ENCODE measurements around the gene JAKMIP2.
"Not testable (repeated sequence)": the region's sequence is repeated elsewhere in the genome, so short reads cannot be mapped to it uniquely, and the experiment has no call there.

The JAKMIP2 gene

DNA sequence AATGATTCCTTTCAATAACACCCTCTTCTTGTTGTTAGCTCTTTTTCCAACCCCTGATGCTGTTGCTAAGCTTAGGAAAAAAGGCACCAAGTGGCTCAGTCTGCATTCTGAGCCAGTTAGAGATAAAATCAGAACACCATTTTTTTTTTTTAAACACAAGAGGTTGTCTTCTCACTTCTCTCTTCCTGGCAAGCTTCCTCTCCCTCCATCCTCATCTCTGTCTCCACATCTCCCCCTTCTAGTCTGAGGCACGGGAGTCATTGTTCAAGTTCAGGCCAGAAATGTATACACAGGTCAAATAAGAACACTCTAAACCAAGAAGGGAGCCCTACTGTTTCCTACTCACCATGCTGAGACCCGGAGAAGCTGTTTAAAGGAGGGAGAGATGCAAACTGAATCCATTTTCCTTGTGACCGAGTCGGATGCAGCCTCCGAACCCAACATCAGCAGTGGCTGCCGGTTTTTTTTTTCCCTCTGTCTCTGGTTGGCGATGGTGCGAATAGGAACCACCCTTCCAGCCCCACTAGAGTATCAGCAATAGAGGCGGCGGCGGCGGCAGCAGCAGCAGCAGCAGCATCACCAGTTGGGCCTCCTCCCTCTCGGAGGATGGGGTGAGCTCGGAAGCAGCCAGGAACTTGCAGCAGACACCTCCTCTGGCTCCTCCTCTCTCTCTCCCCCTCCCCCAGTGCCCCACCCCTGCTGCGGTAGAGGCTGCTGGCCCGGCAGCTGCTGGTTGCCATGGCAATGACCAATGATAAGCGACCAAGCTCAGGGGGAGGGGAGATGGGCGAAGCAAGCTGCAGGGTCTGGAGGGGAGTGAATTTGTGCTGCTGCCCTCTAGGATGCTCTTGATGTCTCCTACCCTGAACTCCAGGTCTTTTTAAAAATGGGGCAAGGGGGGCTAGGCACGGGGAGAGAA lies at the start of gene JAKMIP2:
TSS of gene JAKMIP2 (minus strand) at position 619 of the 919 bp plus-strand sequence. CDS start 110,922 bp downstream, outside the sequence.
- peak; percentile 97 for ATAC-seq
- Mint-ChIP-seq H3K27me3 (no peaks in the 10 kb centered on the region), H3K27ac (peak within 1 kb of the TSS; percentile 59 to 67), H3K4me3 (peak within 1 kb of the TSS; percentile 81 to 82), H3K9me3 (no peaks in the 10 kb centered on the region), H3K4me1 (peaks cover 22% of the 10 kb centered on the region)
- peak; percentile 68 to 76 for DNase-seq

DNA sequence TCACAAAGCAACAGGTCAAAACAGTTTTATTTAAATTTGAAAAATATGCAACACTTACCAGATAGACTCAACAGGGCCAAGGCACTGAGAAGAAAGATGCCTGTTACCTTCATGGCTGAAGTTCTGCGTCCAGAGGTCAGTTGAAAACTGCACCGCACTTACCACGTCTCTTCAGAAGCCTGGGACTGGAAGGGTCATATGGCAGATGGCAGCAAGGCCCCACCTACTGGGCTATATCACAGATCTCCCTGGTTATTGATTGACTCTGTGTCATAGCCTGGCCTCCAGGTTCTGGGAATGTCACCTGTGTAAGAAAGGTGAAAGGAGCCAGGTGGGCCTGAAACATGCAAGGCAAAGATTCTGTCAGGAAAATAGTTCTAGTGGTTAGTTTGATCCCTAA lies 48.9 kb upstream of the JAKMIP2 start, which contains the start of gene SPINK1:
TSS of gene SPINK1 (minus strand) at position 207 of the 400 bp plus-strand sequence. CDS start at position 113, 94 bp downstream.
- DNase-seq (no peak), ATAC-seq (no peak)
- Mint-ChIP-seq H3K4me1 (no peaks in the 10 kb centered on the region), H3K27ac (no peak within 1 kb of the TSS), H3K27me3 (peaks cover 24% of the 10 kb centered on the region), H3K4me3 (no peak within 1 kb of the TSS), H3K9me3 (no peaks in the 10 kb centered on the region)

DNA sequence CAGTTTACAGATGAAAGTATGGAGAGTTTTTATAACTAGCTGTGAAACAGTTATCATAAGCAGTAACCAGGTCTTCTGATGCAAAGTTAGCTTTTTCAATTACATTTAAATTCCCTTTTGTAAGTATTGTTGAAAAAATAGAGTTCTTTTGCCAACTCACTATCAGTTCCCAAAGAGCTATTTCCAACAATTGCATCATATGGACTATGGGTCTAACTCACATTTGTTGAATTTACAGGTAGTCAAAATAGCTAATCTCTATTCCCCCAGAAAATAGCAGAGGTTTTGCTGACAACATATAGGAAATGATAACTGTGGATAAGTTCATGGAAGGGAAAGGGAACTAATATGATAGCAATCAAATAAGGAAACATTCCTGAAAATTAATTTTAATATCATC lies 47.5 kb upstream of the JAKMIP2 start:
- no peak for DNase-seq

DNA sequence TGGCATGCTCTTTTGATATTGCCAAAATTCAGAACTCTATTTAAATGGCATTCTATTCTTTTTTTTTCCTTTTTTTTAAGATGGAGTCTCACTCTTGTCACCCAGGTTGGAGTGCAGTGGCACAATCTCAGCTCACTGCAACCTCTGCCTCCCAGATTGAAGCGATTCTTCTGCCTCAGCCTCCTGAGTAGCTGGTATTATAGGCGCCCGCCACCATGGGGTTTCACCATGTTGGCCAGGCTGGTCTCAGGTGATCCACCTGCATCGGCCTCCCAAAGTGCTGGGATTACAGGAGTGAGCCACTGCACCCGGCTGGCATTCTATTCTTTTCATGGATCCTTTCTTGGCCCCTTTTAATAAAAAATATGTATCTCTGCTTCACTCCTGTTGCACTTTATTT lies 44.5 kb upstream of the JAKMIP2 start:
- not testable (repeated sequence) for ATAC-seq, DNase-seq, H3K27ac Mint-ChIP-seq, H3K9me3 Mint-ChIP-seq, H3K4me1 Mint-ChIP-seq, H3K4me3 Mint-ChIP-seq
- peaks cover 24% of the 10 kb centered on the region for H3K27me3 Mint-ChIP-seq

More for the DNA sequence above, 47.5 kb upstream of the JAKMIP2 start:
- peaks cover 24% of the 10 kb centered on the region for H3K27me3 Mint-ChIP-seq
- H3K9me3 Mint-ChIP-seq, result no peaks in the 10 kb centered on the region
- H3K4me3 Mint-ChIP-seq, result no peak overlapping the region
- ATAC-seq, result no peak
- no peaks in the 10 kb centered on the region for H3K4me1 Mint-ChIP-seq
- H3K27ac Mint-ChIP-seq, result peak overlapping the region in 1 of 2 donors; percentile 81

DNA sequence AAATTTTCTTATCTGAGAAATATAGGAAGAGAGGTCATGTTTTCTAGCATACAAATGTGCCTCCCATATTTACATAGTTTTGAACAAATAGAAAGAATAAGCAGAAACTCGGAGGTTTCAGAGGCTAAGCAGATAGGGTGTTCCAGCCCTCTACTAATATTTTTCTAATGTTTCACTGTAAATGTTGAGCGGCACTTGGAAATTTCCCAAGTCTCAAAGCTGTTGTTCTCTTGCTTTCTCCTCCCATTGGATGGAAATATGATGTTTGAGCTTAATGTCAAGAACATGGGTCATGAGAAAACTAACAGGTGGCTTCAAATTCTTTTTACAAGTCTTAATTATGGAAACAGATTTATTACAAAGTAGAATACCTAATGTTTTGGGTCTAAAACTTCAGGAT lies 43.8 kb upstream of the JAKMIP2 start:
- H3K9me3 Mint-ChIP-seq, result no peaks in the 10 kb centered on the region
- no peak overlapping the region for H3K4me3 Mint-ChIP-seq
- ATAC-seq (no peak), DNase-seq (no peak)
- H3K4me1 Mint-ChIP-seq, result no peaks in the 10 kb centered on the region
- H3K27ac Mint-ChIP-seq, result no peak overlapping the region
- H3K27me3 Mint-ChIP-seq, result peaks cover 24% of the 10 kb centered on the region

DNA sequence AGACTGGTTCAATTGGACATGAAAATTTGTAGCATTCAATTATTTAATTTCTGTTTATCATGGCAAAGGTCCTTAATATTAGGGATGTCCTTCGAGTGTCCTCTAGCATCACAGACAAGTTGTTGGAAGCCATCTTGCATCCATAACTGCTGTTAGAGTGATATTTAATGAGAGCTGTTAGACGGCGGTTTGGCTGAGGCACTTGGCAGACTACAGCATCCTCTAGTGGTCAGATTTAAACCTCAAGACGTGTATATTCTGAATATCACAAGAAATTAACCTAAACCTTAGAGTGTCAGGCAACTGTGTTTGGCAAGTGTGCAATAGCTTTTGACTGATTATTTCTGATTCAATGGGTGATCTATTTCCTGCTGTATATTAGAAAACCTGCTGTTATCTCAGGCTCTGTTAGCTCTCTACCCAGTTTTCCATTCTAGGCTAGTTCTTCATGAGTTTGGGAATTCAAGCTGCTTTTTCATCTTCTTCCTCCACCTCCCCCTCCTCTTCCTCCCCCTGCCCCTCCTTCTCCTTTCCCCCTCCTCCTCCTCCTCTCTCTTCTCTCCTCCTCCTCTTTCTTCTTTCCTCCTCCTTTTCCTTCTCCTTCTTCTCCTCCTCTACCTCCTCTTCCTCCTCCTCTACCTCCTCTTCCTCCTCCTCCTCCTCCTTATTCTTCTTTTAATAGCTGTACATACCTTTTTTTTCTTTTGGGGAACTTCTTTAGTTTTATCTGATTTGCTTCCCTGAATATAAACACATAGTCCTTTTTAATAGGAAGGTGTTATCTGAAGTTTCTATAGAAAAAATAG lies 40.4 kb upstream of the JAKMIP2 start:
- H3K27ac Mint-ChIP-seq, result no peak overlapping the region
- DNase-seq (peak; percentile 18 to 24), ATAC-seq (peak; percentile 83)
- no peaks in the 10 kb centered on the region for H3K9me3 Mint-ChIP-seq
- no peaks in the 10 kb centered on the region for H3K27me3 Mint-ChIP-seq
- no peak overlapping the region for H3K4me3 Mint-ChIP-seq
- no peaks in the 10 kb centered on the region for H3K4me1 Mint-ChIP-seq

DNA sequence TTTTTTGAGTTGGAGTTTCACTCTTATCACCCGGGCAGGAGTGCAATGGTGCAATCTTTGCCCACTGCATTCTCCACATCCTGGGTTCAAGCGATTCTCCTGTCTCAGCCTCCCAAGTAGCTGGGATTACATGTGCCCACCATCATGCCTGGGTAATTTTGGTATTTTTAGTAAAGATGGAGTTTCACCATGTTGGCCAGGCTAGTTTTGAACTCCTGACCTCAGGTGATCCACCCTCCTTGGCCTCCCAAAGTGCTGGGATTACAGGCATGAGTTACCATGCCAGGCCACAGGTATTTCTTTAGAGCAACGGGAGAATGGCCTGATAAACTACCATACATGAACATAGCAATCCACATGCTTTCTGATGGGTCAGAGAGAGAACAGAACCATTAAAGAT lies 39.7 kb upstream of the JAKMIP2 start:
- H3K4me3 Mint-ChIP-seq, H3K27ac Mint-ChIP-seq, H3K27me3 Mint-ChIP-seq, DNase-seq, ATAC-seq, H3K9me3 Mint-ChIP-seq, H3K4me1 Mint-ChIP-seq: not testable (repeated sequence)

DNA sequence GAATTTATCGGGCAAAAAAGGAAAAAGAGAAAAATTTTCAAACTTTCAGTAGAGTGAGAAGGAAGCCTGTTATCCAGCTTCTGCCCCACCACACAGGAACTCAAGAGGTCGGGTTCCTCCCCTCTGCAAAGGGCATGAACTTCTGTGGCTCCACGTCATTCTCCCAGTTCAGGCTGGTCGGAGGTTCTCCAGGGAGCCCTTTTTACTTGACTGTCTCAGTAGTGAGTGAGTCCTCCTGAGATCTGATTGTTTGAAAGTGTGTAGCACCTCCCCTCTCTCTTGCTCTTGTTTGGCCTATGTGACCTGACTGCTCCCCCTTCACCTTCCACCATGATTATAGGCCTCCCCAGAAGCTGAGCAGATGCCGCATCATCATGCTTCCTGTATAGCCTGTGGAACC lies 39.2 kb upstream of the JAKMIP2 start:
- H3K4me1 Mint-ChIP-seq, result no peaks in the 10 kb centered on the region
- no peak for DNase-seq
- ATAC-seq, result no peak
- H3K27me3 Mint-ChIP-seq, result no peaks in the 10 kb centered on the region
- no peaks in the 10 kb centered on the region for H3K9me3 Mint-ChIP-seq
- H3K4me3 Mint-ChIP-seq, result no peak overlapping the region
- H3K27ac Mint-ChIP-seq, result no peak overlapping the region

DNA sequence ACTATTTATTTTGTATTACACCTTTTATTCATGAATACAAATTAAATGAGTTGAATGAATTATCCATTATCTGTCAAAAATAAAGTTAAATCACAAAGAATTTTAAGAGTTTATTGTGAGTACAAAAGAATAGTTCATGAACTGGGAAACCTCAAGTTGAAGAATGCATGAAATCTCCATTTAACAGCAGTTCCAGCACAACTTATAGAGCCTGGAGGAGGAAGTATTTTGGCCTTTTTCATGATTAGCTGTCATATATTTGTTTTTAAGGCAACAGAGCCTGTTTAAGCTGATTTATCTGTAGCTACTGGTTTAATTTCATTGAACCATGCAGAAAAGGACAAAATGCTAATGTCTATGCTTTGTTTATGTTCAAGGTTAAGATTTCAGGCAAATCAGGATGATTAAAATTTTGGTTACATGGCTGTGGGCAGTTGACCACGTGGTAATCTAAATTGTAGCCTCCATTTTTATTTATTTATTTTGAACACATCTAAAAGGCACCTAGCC lies 36.8 kb upstream of the JAKMIP2 start:
- H3K4me1 Mint-ChIP-seq, result no peaks in the 10 kb centered on the region
- DNase-seq (no peak), ATAC-seq (no peak)
- no peak overlapping the region for H3K4me3 Mint-ChIP-seq
- no peaks in the 10 kb centered on the region for H3K27me3 Mint-ChIP-seq
- no peak overlapping the region for H3K27ac Mint-ChIP-seq
- H3K9me3 Mint-ChIP-seq, result no peaks in the 10 kb centered on the region

DNA sequence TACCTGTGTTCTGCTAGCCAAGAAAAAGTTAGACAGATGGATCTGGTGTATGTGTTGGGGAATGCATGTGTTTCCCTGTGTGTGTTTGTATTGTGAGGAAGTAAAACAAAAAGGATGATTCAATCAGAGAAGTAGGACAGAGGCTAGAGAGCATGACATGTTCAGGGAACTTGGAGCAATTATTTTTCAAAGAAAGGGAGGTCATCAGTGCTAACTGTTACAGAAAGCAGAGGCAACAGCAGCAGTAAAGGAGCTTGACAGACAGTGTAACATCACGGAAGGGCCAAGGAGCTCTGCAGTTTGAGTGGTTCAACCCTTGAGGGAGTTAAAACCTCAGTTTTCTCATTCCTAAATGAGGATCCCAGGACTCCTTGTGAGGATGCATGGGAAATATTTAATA lies 35.8 kb upstream of the JAKMIP2 start:
- Mint-ChIP-seq H3K27me3 (no peaks in the 10 kb centered on the region), H3K4me1 (no peaks in the 10 kb centered on the region), H3K27ac (no peak overlapping the region), H3K9me3 (no peaks in the 10 kb centered on the region), H3K4me3 (no peak overlapping the region)
- ATAC-seq, result no peak
- no peak for DNase-seq

DNA sequence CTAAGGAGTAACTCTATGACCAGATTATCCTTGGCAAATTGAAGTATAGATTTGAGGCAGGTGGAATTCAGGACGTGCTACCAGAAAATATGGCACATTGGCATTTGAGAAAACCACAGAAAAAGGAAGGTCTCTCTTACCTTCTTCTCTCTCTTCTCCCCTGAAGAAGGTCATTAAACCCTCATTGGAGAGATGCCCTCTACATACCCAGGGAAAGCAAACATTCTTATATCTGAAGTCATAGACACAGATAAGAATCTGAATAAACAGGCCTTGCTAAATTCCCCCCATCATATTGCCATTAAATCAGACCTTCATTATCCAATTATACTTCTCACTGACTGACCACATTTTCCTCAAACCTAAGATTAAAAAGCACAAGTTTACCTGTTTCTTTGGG lies 31.2 kb upstream of the JAKMIP2 start:
- Mint-ChIP-seq H3K4me3 (no peak overlapping the region), H3K27ac (no peak overlapping the region), H3K9me3 (no peaks in the 10 kb centered on the region), H3K4me1 (no peaks in the 10 kb centered on the region), H3K27me3 (no peaks in the 10 kb centered on the region)
- DNase-seq (no peak), ATAC-seq (no peak)

DNA sequence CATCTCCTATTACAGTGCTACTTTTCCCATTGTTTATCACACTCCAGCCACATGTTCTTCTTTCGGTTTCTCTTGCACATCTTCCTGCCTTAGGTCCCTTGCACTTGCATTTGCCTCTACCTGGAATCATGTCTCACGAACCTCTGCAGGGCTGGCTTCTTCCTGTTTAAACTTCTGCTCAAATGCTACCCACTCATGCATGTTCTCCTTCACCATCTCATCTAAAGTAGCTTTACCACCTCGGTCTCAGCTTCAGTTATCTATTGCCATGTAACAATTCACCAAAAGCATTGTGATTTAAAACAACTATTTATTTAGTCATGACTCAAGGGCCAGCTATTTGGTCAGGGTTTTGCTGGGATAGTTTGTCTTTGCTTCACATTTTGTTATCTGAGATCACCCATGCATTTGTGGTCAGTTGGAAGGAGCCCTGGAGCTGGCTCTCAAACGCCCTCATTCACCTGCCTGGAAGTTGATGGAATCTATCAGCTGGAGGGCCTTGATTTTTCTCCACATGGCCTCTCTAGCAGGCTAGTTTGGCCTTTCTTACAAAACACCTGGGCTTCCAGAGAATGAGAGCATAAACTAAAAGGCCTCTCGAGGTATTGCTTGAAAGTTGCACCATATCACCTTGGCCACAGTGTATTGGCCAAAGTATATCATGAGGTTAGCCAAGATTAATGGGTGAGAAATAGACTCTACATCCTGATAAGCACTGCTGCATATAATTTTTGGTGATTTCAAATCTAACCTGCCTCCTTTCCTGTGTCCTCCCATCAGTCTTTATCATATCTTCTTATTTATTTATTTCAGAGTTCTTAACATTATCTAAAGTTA lies 27.5 kb upstream of the JAKMIP2 start:
- ATAC-seq, result no peak
- Mint-ChIP-seq H3K9me3 (no peaks in the 10 kb centered on the region), H3K27me3 (no peaks in the 10 kb centered on the region), H3K27ac (no peak overlapping the region), H3K4me3 (no peak overlapping the region), H3K4me1 (peaks cover 5% of the 10 kb centered on the region)
- DNase-seq, result no peak

DNA sequence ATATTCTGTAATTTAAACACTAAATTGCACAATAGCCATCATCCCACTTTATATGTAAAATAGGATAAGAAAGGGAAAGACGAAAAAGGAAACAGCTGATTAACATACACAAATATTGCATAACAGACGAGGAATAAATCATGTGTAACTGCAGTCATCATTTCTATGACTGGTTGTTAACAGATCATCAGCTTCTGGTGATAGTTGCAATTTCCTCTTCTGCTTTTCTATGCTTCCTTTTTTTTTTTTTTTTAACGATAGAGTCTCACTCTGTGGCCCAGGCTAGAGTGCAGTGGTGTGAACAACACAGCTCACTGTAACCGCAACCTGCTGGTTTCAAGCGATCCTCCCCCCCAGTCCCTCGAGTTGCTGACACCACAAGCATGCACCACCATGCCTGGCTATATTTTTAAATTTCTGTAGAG lies 22.5 kb upstream of the JAKMIP2 start:
- no peaks in the 10 kb centered on the region for H3K9me3 Mint-ChIP-seq
- H3K4me1 Mint-ChIP-seq, result peaks cover 10% of the 10 kb centered on the region
- H3K4me3 Mint-ChIP-seq, result no peak overlapping the region
- no peak for ATAC-seq
- peak in 1 of 2 donors; percentile 7 for DNase-seq
- H3K27ac Mint-ChIP-seq, result no peak overlapping the region
- peaks cover 2% of the 10 kb centered on the region for H3K27me3 Mint-ChIP-seq

DNA sequence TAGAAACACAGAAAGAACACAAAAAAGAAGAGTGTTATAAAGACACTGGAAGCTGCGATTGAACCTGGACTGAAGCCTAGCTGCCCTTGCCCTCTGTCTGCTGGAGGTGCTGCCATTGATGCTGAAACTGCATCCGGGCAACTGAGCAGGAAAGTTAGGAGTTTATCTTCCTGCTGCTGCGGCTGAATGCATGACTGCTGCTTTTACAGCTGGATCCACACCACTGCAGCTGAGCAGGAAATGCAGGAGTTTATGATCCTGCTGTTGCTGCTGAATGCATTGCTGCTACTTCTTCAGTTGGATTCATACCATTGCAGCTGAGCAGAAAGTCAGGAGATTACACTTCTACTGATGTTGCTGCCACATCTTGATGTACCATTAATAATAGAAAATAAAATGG lies 21.8 kb upstream of the JAKMIP2 start:
- ATAC-seq (no peak), DNase-seq (no peak)
- H3K27ac Mint-ChIP-seq, result no peak overlapping the region
- peaks cover 10% of the 10 kb centered on the region for H3K4me1 Mint-ChIP-seq
- peaks cover 7% of the 10 kb centered on the region for H3K27me3 Mint-ChIP-seq
- H3K9me3 Mint-ChIP-seq, result no peaks in the 10 kb centered on the region
- H3K4me3 Mint-ChIP-seq, result no peak overlapping the region

DNA sequence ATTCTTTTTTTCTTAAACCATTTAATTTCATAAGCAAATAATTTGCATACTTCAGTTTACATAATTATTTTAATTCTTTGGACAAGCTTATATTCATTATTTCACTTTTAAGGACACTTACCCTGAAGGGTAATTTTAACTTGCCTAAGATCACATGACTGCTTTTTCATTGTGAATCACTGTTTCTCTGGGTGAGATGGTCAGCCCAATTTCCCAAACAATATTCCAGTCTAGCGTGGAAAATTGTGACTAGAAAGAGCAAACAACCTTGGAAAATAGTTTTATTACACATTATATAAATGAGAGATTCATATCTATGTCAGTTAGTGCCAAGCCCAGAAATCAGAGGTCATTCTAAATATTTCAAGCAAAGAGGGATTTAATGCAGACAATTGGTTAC lies 21.4 kb upstream of the JAKMIP2 start:
- Mint-ChIP-seq H3K27ac (no peak overlapping the region), H3K4me3 (no peak overlapping the region), H3K4me1 (peaks cover 10% of the 10 kb centered on the region), H3K9me3 (no peaks in the 10 kb centered on the region), H3K27me3 (peaks cover 7% of the 10 kb centered on the region)
- DNase-seq, result no peak
- ATAC-seq, result no peak
